GM18951 (cell line): ENCODE data around the gene HELZ.

Experiments
- POLR2A ChIP-seq: IDR thresholded peaks from 4 replicates; pipeline ENCODE4 v1.6.1; 2011; ENCODE audit warnings: mild to moderate bottlenecking; ENCODE audit not compliant: insufficient read length, insufficient read depth; ENCODE audit errors: extremely low read depth
- in situ Hi-C: fragments of 300-500 bp; cut with MboI; formaldehyde crosslinking; loops from one replicate; pipeline ENCODE4 v1.12.0; 2022; ENCODE audit warnings: low sequenced_read_pairs, mixed read lengths, inconsistent platforms; ENCODE audit not compliant: unreplicated experiment

Gene HELZ

GRCh38 chr17:67178555-67178954 is 66.4 kb downstream of the HELZ start:
- in situ Hi-C loops = no loop called here
- TF ChIP-seq POLR2A = no peak

- in situ Hi-C loops = no loop called here
- TF ChIP-seq POLR2A = no peak
These were observed 67.3 kb downstream of the HELZ start for GRCh38 chr17:67177732-67178131.

GRCh38 chr17:67174190-67174589 is 70.8 kb downstream of the HELZ start:
- in situ Hi-C loops = no loop called here
- no peak for TF ChIP-seq POLR2A

GRCh38 chr17:67171560-67171959 is 73.4 kb downstream of the HELZ start:
- in situ Hi-C loops = no loop called here

GRCh38 chr17:67168496-67168895 is 76.5 kb downstream of the HELZ start:
- in situ Hi-C loops = no loop called here
- TF ChIP-seq POLR2A = no peak

More at GRCh38 chr17:67171560-67171959, 73.4 kb downstream of the HELZ start:
- TF ChIP-seq POLR2A = no peak

- in situ Hi-C loops = no loop called here
- no peak for TF ChIP-seq POLR2A
These were observed 79.8 kb downstream of the HELZ start for GRCh38 chr17:67165201-67165600.

- in situ Hi-C loops = no loop called here
- TF ChIP-seq POLR2A = no peak
These were observed 80.7 kb downstream of the HELZ start for GRCh38 chr17:67164302-67164701.

- in situ Hi-C loops = no loop called here
These were observed 82.2 kb downstream of the HELZ start for GRCh38 chr17:67162771-67163170.

GRCh38 chr17:67161573-67161972 is 83.4 kb downstream of the HELZ start:
- no peak for TF ChIP-seq POLR2A
- in situ Hi-C loops = no loop called here

More at GRCh38 chr17:67162771-67163170, 82.2 kb downstream of the HELZ start:
- TF ChIP-seq POLR2A = no peak

GRCh38 chr17:67160791-67161190 is 84.2 kb downstream of the HELZ start:
- in situ Hi-C loops = no loop called here
- TF ChIP-seq POLR2A = no peak

GRCh38 chr17:67157732-67158639 is 87.0 kb downstream of the HELZ start:
- in situ Hi-C loops = no loop called here
- no peak for TF ChIP-seq POLR2A

- in situ Hi-C loops = no loop called here
- no peak for TF ChIP-seq POLR2A
These were observed 88.5 kb downstream of the HELZ start for GRCh38 chr17:67156269-67157199.

- in situ Hi-C loops = no loop called here
- no peak for TF ChIP-seq POLR2A
These were observed 92.2 kb downstream of the HELZ start for GRCh38 chr17:67152824-67153223.
